Left forelimb (tissue), 1 donor: ENCODE measurements around the gene WNT7A.
A peak's percentile ranks its signal among the peaks of the same experiment; 100 is the strongest.

Source experiments
- DNase-seq: peaks from one replicate; pipeline ENCODE4 v3.0.0-alpha.2; 2018; ENCODE audit warnings: low spot score

Gene WNT7A

DNA sequence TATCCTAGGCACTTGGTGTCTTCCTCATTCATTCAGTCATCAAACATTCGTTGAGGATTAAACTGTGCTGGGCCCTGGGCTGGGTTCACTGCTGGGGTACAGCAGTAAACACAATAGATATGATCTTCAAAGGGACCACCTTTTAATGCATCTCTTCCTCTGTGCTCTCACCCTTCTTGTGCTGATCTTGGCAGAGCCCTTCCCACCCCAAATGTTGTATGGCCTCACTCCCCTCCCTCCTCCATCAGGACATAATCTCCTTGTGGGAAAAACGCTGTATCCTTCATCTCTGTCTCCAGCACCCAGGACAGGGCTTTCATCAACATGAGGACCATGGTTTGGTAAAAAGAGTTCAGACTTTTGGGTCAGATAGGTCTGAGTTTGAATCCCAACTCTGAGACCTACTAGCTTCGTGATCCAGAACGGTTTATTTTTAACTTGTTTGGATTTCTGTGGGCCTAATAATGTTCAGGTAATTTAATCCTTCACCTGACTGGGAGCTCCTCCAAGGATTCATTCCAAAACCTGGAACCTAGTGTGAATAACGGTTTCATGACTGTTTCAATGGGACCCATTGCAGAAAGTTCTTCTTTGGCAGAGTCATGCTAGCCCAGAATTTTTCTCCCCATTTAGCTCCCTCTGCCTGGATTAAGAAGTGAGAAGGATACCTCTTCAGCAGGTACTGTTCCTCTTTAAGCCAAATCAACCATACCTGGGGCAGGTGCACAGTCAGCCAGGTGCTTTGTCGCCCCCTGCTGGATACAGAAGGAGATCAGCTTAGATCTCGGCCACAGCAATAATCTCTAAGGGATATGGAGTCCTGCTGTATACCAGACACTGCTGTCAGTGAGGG, 5.2 kb upstream of the WNT7A start:
- no peak for DNase-seq

DNA sequence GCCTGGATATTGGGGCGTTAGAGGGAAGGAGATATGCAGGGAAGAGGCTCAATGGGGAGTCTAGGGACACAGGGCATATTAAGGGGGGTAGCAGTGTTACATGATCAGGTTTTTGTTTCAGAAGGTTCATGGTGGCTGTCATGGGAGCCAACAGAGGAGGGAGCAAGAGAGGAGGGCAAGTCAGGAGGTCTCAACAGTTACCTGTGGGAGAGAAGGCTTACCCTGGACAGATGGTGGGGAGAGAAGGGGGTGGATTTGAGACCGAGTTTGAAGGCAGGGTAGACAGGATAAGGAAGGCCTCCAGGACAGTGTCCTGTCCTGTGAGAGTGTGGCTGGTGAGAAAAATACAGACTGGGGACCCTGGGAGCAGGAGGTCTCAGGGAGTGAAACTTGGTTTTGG, 3.8 kb upstream of the WNT7A start:
- DNase-seq, result no peak

DNA sequence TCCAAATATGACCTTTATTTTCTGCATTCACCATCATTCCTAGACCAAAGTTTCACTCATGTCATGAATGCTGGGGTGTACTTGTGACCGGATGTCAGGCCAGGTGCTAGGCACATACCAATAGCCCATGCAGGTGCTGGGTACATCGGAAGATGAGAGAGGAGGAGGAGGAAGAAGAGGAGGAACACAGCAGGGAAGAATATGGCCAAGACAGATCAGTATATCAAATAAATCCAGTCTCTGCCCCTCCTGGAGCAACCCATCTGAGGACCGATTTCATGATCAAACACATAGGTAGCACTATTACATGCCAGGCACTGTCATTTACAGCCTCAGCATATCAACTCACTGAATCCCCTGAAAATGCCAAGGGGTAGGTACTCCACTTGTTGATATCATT, 3.0 kb upstream of the WNT7A start:
- no peak for DNase-seq

DNA sequence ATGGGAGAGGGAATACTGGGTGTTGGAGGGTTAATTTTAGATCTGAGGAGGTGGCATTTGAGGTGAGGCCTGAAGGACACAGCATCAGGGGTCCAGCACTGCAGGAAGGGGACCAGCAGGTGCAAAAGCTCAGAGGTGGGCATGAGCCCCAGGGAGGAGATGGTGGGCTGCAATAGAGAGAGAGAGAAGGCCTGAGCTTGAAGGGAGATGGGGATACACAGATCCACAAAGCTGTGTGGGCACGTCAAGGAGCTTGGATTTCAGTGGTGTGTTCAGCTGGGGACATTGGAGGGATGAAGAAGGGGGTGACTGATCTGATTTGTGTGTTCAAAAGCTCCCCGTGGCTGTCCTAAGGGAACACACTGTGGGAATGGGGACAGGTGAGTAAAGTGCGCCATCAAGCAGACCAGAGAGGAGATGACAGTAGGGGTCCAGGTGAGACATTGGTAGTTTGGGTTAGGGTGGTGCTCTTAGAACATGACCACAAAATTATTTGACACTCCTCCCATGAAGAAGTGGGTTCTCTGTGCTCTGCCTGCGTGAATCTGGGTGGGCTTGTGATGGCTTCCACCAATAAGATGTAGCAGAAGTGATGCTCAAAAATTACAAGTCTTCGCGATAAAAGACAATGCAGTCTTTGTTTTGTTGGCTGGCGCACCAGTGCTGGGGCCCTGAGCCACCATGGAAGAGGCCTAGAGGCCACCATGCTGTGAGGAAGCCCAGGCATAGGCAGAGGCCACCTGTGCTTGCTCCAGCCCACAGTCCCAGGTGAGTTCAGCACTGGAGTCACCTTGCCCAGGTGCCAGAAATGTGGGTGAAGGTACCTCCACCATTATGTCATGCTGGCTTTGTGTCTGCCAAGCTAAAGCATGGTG, 1.9 kb upstream of the WNT7A start:
- DNase-seq, result no peak

DNA sequence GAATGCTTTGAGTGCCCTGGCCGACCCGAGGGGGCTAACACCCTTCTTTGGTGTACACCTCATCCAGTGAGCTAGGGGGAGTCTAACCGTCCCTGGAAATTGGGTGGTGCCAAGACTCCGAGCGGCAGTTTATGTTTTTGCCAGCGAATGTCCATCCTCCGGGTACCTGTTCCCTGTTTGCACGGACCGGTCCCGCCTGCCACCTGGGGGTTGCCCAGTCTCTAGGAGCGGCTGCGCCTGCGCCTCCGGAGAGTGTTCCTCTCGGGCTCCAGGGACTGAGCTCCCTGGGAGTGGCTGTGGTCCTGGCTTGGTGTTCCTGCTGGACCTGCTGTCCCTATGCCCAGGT, 913 bp upstream of the WNT7A start:
- no peak for DNase-seq

DNA sequence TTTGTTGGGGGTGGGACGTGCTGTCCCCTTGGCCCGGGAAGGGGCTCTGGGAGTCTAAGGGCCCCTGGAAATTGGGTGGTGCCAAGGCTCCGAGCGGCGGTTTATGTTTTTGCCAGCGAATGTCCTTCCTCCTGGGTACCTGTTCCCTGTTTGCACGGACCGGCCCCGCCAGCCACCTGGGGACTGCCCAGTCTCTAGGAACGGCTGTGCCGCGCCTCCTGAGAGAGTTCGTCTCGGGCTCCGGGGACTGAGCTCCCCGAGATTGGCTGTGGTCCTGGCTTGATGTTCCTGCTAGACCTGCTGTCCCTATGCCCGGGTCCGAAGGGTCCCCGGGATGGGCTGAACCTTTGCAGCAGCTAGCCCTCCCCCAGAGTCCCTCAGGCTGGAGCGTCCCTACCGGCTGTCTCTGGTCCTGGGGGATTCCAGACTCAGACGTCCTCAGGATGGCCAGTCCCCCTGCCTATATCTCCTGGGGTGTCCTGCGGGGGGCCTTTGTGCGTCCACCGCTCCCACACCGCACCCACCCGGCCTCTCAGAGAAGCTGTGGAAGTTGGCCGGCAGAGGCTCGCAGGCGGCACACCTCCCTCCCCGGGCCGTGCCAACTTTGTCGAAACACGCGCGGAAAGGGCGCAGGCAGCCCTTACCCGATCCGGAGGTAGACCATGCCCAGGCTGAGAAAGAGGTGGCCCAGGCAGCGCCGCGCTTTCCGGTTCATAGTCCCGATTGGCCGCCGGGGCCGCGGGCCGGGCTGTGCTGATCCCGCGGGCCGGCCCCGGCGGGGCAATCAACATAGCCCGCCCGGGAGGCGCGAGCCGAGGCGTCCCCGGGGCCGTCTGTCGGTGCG, 547 bp downstream of the WNT7A start:
- DNase-seq, result no peak

DNA sequence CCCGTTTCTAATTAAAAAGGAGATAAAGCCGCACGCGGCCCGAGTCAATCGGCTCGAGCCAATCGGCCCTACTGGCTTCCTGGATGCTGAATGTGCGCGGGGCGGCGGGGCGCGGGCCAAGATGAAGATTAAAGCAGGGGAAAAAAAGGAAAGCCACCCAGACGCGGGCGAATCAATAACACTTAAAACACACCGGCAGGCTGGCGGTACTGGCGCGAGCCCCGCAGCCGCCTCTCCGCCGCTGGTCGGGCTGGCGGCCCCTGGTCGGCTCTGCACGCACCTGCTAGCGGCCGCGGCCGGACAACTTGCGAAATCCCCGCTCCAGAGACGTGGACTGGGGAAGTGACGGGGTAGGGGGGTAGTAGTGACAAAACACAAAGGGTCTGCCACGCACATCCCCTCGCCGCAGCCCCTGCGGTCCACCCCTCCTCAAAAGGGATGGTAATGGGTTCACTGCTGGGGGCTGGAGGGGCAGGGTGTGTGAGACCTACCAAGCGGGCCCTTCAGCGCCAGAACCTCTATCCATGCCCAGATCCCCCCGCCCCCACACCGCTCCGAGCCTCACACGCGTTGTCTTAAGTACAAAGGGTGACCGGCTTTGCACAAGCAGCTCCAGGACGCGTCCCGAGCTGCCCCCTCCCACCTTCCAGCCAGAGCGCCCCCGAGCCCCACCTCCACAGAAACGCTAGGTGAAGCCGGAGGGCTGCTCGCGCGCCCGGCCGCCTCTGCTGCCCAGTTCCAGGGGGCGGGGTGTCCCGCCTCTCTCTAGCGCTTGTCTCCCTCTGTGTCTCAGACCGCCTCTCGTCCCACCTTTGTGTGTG, 1.4 kb downstream of the WNT7A start:
- no peak for DNase-seq

DNA sequence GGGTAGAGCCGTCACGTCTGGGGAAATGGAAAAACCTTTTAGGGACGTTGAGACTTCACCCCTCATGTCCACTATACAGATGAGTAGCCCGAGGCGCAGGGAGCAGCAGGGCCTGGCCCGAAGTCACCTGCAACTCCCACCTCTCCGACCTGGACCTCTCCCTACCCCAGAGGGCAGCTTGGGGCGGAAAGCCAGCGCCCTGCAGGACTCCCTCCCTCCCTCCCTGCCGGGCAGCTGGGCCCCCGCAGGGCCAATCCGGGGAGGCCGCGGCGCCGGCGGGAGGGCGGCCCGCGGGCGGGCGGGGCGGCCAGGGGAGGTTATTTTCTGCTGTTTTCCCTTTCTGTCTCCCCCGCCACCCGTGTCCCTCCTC, 2.0 kb downstream of the WNT7A start:
- DNase-seq, result no peak

DNA sequence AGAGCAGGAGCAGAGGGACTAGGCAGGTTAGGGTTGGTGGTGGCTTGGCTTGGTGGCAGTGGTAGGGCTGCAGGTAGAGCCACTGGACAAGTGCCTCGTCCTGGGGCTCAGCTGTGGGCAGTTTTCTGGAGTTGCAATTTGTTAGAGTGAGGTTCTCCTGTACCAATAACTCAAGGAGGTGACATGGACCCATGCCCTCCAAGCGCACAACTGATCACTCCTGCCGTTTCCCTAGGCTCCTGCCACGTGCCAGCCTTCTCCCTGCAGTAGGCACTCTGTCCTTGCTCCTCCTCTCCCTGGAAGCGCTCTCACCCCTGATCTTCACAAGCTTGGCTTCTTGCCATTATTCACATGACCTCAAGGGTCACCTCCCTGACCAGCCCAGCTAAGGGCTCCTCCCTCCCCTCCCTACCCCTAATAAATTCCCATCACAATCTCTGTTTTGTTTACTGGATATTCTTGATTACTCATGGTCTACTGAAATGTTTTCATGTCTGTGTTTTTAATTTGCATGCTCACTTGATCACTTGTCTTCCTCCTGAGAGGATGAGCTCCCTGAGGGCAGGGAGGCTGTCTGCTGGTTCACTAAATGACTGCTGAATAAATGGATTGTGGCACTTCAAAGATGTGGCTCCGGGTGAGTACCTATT, 3.3 kb downstream of the WNT7A start:
- peak; percentile 46 for DNase-seq

DNA sequence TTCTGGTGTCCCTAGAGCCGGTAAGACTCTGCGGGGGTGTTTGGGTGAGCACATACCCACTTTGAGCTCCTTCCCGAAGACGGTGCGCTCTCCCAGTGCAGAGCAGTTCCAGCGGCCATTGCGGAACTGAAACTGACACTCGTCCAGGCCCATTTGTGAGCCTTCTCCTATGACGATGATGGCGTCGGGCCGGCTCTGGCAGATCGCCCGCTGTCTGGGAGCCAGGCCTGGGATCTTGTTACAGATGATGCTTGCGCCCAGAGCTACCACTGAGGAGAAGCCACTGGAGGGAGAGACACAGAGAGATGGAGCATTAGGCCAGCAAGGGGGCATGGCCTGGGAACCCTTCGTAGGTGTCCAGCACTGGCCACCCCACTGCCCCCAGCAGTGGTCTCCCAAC, 5.0 kb downstream of the WNT7A start:
- DNase-seq, result no peak

DNA sequence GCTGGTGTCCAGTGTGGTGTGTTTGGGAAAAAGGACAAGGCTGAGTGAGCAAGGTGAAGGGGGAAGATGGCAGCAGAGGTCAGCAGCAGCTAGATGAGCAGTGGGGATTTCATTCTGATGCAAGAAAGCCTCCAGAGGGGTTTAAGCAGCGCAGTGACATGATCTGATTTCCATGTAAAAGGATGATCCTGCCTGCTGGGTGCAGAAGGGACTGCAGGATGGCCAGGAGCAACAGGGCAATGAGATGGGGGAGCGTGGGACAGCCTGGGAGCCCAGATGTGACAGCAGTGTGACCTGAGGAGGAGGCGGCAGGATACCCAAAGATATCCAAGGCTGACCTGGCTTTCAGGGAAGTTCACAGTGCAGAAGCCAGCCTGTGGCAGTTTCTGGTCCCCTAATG, 6.1 kb downstream of the WNT7A start:
- DNase-seq, result no peak

DNA sequence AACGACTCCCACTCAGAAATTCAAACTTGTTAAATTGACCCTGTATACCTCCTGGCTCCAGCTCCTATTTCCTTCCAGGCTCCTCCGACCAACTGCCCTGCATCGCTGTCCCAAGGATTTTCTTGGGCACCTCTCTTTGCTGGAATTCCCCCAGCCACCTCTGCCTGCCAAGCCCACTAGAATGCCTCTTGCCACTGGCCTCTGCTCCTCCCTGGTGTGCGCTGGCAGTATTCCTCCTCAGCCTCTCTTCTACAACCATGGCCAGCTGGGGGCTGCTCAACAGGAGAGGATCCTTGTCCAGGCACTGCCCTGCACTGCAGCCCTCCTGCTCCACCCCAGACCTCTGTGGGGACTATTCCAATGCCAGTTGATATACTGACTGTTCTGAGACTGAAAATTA, 7.4 kb downstream of the WNT7A start:
- no peak for DNase-seq

DNA sequence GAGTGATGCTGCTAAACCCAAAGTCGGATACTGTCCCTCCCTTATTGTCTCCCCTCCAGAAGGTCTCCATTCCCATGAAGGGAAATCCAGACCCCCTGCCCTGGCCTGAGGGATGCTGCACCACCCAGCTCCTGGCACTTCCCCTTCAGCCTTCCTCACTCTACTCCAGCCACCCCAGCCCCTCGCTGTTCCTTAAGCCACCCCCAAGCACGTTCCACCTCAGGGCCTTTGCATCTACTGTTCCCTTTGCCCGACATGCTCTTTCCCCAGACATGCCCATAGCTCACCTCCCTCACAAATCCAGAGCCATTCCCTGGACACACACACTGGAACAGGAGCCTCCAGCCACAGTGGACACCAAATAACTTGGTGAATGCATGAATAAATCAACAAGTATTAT, 8.1 kb downstream of the WNT7A start:
- DNase-seq, result no peak

DNA sequence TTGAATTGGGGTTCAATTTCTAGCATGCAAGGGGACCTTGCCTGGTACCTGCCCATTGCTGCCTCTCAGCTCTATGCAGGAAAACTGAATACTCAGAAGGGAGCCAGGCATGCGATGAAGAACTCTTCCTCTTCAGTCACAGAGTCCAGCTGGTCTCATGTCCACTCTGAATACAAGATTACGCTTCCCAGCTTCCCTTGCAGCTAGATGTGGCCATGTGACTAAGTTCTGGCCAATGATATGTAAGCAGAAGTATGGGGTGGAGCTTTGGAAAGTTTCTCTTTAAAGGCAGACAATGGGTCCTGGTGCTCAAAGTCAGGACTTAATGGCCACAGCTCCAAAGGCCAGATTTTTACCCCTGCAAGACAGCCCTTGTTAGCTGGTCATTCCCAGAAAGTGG, 9.0 kb downstream of the WNT7A start:
- no peak for DNase-seq

DNA sequence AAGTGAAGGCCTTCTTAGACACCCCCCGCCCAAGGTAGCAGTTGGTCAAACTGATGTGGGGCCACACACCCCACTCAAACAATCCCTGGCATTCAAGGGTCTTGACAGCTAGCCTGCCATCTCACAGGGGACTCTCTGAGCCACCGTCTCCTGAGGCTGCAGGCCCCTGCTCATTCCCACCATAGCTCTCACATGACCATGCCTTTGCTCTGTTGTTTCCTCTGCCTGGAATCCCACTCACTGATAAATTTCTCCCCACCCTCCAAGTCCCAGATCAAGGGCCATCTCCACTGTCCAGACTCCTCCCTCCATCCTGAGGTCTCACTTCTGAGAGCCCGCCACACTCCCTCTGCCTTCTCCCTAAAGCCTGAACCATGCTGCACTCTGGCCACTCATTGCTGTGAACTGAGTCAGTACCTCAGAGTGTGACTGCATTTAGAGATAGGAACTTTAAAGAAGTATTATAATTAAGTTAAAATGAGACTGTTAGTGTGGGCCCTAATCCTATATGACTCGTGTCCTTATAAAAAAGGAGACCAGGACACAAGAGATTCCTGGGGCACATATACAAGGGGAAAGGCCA, 10.0 kb downstream of the WNT7A start:
- DNase-seq, result no peak

DNA sequence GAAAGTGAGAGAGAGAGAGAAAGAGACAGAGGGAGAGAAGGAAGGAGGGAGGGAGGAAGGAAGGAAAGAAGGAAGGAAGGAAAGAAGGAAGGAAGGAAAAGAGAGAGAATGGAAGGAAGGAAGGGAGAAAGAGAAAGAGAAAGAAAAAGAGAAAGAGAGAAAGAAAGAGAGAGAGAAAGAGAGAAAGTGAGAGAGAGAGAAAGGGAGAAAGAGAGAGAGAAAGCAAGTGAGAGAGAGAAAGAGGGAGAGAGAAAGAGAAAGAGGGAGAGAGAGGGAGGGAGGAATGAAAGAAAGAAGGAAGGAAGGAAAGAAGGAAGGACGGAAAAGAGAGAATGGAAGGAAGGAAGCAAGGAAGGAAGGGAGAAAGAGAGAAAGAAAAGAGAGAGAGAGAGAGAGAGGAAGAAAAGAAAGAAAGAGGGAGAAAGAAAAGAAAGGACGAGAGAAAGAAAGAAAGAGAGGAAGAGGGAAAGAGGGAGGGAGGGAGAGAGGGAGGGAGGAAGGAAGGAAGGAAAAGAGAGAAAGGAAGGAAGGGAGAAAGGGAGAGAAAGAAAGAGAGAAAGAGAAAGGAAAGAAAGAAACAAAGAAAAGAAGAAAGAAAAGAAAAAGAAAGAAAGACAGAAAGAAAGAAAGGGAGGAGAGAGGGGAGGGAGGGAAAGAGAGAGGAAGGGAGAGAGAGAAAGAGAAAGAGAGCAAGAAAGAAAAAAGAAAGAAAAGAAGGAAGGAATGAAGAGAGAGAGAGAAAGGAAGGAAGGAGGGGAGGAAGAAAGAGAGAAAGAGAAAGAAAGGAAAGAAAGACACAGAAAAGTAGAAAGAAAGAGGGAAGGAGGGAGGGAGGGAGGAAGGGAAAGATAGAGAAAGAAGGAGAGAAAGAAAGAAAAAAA, 10.8 kb downstream of the WNT7A start:
- no peak for DNase-seq

DNA sequence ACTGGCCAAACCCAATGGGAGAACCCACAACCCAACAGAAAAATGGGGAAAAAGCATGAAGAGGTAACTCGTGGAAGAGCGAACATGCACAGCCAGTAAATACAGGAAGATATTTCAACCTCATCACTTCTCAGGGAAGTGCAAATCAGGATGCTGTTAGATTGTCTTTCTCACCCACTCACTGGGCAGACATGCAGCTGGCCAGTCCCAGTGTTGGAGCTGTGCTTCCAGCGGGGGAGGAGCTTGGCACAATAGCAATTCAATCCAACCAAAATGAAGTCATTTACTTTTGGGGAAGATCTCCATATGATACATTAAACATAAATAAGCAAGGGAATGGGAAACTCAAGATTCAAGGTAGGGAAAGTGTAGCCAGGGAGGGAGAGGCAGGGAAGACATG, 12.1 kb downstream of the WNT7A start:
- no peak for DNase-seq

DNA sequence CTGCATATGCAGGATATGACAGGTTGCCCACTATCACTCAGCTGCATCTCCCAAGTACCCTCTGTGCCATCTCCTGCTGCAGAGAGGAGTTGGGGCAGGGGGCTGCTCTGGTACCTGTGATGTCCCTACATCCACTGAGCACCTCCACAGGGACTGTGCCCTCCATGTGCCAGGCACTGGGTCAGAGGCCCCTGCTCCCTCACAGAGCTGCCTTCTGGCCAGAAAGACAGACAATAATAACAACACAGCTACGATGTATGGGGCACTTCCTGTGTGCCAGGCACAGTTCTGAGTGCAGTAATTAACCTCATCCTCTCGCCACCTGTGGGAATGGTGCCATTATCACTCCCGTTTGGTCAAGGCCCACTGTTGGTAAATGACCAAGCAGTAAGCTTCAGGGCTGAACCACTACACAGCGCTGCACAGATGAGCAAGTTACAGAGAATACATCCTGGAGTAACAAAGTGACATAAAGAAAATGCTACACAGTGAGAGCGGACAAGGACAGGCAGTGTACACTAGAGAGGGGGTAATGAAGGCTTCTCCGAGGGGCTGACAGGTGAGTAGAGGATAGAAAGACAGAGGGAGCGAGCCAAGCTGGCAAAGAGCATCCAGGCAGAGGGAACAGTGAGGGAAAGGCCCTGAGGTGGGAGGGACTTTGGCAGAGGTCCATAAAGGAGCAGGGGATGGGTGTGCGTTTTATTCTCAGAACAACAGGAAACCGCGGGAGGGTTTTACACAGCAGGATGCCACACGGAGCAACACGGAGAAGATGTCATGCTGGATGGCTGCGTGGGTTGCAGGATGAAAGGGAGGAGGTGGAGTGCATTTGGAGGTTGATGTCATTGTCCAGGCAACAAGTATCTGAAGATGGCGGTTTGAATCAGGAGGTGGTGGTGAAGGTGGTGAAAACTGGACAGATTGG, 13.6 kb downstream of the WNT7A start:
- no peak for DNase-seq

DNA sequence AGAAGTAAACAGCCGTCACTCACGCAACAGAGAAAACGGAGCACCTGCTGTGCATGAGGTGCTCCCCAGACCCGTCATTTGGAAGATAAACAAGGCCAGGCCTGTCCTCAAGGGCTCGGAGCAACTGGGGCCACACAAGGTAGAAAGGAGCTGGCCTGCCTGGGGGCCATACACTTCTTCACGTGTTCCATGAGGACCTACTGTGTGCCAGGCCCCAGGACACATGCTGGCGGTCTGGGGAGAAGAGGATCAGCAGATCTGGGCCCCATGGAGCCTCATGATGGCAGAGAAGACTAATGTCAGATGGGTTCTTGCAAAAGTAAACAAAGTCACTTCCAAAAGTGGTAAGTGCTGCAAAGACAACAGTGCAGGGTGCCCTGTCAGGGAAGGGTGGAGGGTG, 14.3 kb downstream of the WNT7A start:
- DNase-seq, result no peak
